K562 (cell line): ENCODE measurements around the gene GRAMD2A. TPM values are rescaled to one million over a fixed set of nuclear protein-coding genes. Genes with fewer than 3 reads are reported as not detected.
A peak's percentile ranks its signal among the peaks of the same experiment; 100 is the strongest.

Source experiments
- ATAC-seq: fragments of 200-7000 bp; cut with Tn5 transposase; 3 replicates; pipeline ENCODE4 v1.9.1; 2020; ENCODE audit warnings: moderate library complexity
- BruUV-seq: library from RNA; stranded (reverse); fragments of 400-500 nt; replicated peaks from 2 replicates; lab custom pipeline; 2021; lab: Mats Ljungman, UMichigan
- CTCF ChIA-PET: fragments of 300-600 bp; formaldehyde crosslinking; extraction: SDS; loops from one replicate; lab custom pipeline; 2021; ENCODE audit warnings: low intra/inter-chr PET ratio; lab: Yijun Ruan, JAX
- POLR2A ChIA-PET: fragments of 300-600, 350-650 bp; sonication (Branson Sonifier 250); formaldehyde crosslinking; extraction: SDS; loops from one replicate; lab custom pipeline; 2021; ENCODE audit warnings: antibody characterized with exemption, inconsistent platforms; lab: Yijun Ruan, JAX
- DNase-seq, 4 experiments: peaks; one replicate each; pipeline versions ENCODE4 v3.0.0 to v3.0.0-alpha.2; 2011 to 2018; ENCODE audit warnings: low spot score in 3 of 4, mixed read lengths in 3 of 4; ENCODE audit errors: extremely low read depth in 1 of 4
- FAIRE-seq: peaks from 2 replicates; lab custom pipeline; 2011; peaks lifted over from hg19 to GRCh38; lab: Jason Lieb, UNC
- H2AFZ ChIP-seq: 2 replicates; pipeline ENCODE4 v1.6.0; 2011; ENCODE audit warnings: low read depth, low read length, control low read depth, inconsistent platforms
- H3K27ac ChIP-seq: fragments of 200-600 bp; 3 replicates; pipeline ENCODE4 v1.8.0; 2011; ENCODE audit warnings: low read depth, mild to moderate bottlenecking, control low read depth, inconsistent platforms, low read length, moderate library complexity, mixed read lengths; ENCODE audit errors: extremely low read depth
- H3K27me3 ChIP-seq, 2 experiments: fragments of 300-600 bp in 1 of 2; 2 replicates in 1 of 2; 3 replicates in 1 of 2; pipeline versions ENCODE4 v1.6.0 to v1.8.0; 2011; ENCODE audit warnings: inconsistent platforms in 2 of 2, low read length in 2 of 2, mild to moderate bottlenecking in 1 of 2, mixed read lengths in 1 of 2, moderate library complexity in 1 of 2; ENCODE audit not compliant: control insufficient read depth in 2 of 2, insufficient read depth in 2 of 2
- H3K36me3 ChIP-seq: fragments of 300-600 bp; 3 replicates; pipeline ENCODE4 v1.8.0; 2011; ENCODE audit warnings: mild to moderate bottlenecking, low read length, inconsistent platforms; ENCODE audit not compliant: control insufficient read depth, insufficient read depth
- H3K4me1 ChIP-seq, 2 experiments: fragments of 200-600 bp in 1 of 2; replicated peaks in 1 of 2; 2 replicates in 1 of 2; 3 replicates in 1 of 2; pipeline versions ENCODE4 v1.5.1 to v1.8.0; 2011; ENCODE audit warnings: inconsistent platforms in 2 of 2, low read length in 2 of 2, mild to moderate bottlenecking in 1 of 2, mixed read lengths in 1 of 2, moderate library complexity in 1 of 2; ENCODE audit not compliant: control insufficient read depth in 2 of 2, insufficient read depth in 2 of 2
- H3K4me2 ChIP-seq: 2 replicates; pipeline ENCODE4 v1.6.1; 2011; ENCODE audit warnings: low read length, control low read depth, inconsistent platforms, mixed read lengths; ENCODE audit not compliant: insufficient read depth
- H3K4me3 ChIP-seq: fragments of 200-600 bp; sonication (generic), shearing (Covaris generic); 2 replicates; pipeline ENCODE4 v1.5.1; 2016; ENCODE audit warnings: control low read depth, inconsistent platforms
- H3K79me2 ChIP-seq: fragments of 200-600 bp; 3 replicates; pipeline ENCODE4 v1.8.0; 2011; ENCODE audit warnings: low read length, inconsistent platforms; ENCODE audit not compliant: control insufficient read depth, insufficient read depth
- H3K9ac ChIP-seq, 2 experiments: 2 replicates each; pipeline versions ENCODE4 v1.6.0 to v1.6.1; 2011; ENCODE audit warnings: low read depth in 2 of 2, low read length in 2 of 2, control low read depth in 1 of 2, inconsistent platforms in 1 of 2, mild to moderate bottlenecking in 1 of 2, mixed read lengths in 1 of 2; ENCODE audit not compliant: insufficient read depth in 1 of 2
- H3K9me1 ChIP-seq: one replicate; pipeline ENCODE4 v1.6.0; 2011; ENCODE audit warnings: inconsistent platforms, mild to moderate bottlenecking, low read length, moderate library complexity; ENCODE audit not compliant: control insufficient read depth, insufficient read depth
- H3K9me3 ChIP-seq: replicated peaks from 2 replicates; pipeline ENCODE4 v1.5.1; 2011; ENCODE audit warnings: low read depth, low read length, inconsistent platforms; ENCODE audit not compliant: control insufficient read depth, insufficient read depth
- H4K20me1 ChIP-seq: replicated peaks from 2 replicates; pipeline ENCODE4 v1.6.1; 2011; ENCODE audit warnings: low read length, inconsistent platforms, mixed read lengths; ENCODE audit not compliant: control insufficient read depth, insufficient read depth
- CEBPB ChIP-seq: fragments of 450-650 bp; IDR thresholded peaks from 2 replicates; pipeline ENCODE4 v1.6.1; 2016; ENCODE audit warnings: missing genetic modification characterization, missing compliant biosample characterization
- EHMT2 ChIP-seq: fragments of 450-650 bp; IDR thresholded peaks from 2 replicates; pipeline ENCODE4 v1.6.1; 2018; ENCODE audit warnings: antibody characterized with exemption
- JUND ChIP-seq, 2 experiments: IDR thresholded peaks; 2 replicates in 1 of 2; 3 replicates in 1 of 2; pipeline ENCODE4 v1.6.1; 2011; ENCODE audit warnings: borderline replicate concordance in 2 of 2, low read depth in 2 of 2, low read length in 2 of 2, improper control_type of control experiment in 1 of 2, missing biosample characterization in 1 of 2, missing genetic modification characterization in 1 of 2, missing genetic modification reagents in 1 of 2
- KDM1A ChIP-seq, 2 experiments: fragments of 450-650 bp; IDR thresholded peaks; 2 replicates each; pipeline ENCODE4 v1.6.1; 2016; ENCODE audit warnings: mild to moderate bottlenecking in 2 of 2
- MTA2 ChIP-seq: fragments of 450-650 bp; IDR thresholded peaks from 2 replicates; pipeline ENCODE4 v1.6.1; 2016; ENCODE audit warnings: low read depth
- MYNN ChIP-seq, 2 experiments: sonication (generic); formaldehyde crosslinking in 1 of 2; IDR thresholded peaks; 2 replicates each; pipeline versions ENCODE4 v1.5.0 to v1.6.1; 2016 to 2020; ENCODE audit warnings: antibody characterized with exemption in 1 of 2, missing genetic modification reagents in 1 of 2
- NFE2 ChIP-seq: IDR thresholded peaks from 2 replicates; pipeline ENCODE4 v1.6.1; 2014; ENCODE audit warnings: antibody characterized with exemption, low read depth
- RB1 ChIP-seq: fragments of 450-650 bp; IDR thresholded peaks from 2 replicates; pipeline ENCODE4 v1.6.1; 2017; ENCODE audit warnings: low read depth, mild to moderate bottlenecking
- RFX1 ChIP-seq: fragments of 450-650 bp; IDR thresholded peaks from 2 replicates; pipeline ENCODE4 v1.6.1; 2016; ENCODE audit warnings: mild to moderate bottlenecking, moderate library complexity
- ZNF76 ChIP-seq: fragments of 250-450 bp; sonication (Bioruptor Pico); IDR thresholded peaks from 2 replicates; pipeline ENCODE4 v1.4.0; 2020; ENCODE audit warnings: mild to moderate bottlenecking, moderate library complexity, borderline replicate concordance
- ZNF764 ChIP-seq: fragments of 250-450 bp; sonication (Bioruptor Pico); IDR thresholded peaks from 2 replicates; pipeline ENCODE4 v1.4.0; 2020; ENCODE audit warnings: low read depth, mild to moderate bottlenecking, moderate library complexity
- WGBS: fragments of 100-300 bp; shearing (Covaris generic); methylation state at CpG from one replicate; pipeline ENCODE4 v1.1.6; 2016; ENCODE audit warnings: low coverage, mixed read lengths; ENCODE audit not compliant: insufficient coverage; ENCODE audit errors: missing lambda C conversion rate; 5-methylcytosine and 5-hydroxymethylcytosine counted together
- in situ Hi-C: fragments of 300-500 bp; cut with MboI; formaldehyde crosslinking; loops from 4 replicates; pipeline ENCODE4 v1.15.0; 2018; ENCODE audit warnings: inconsistent platforms, mixed read lengths
- intact Hi-C: fragments of 100-400 bp; cut with micrococcal nuclease; formaldehyde crosslinking; loops from 2 replicates; pipeline ENCODE4 v1.14.2; 2022
- polyA plus RNA-seq, 8 experiments: library from polyadenylated mRNA; depleted of rRNA in 4 of 8; stranded (reverse) in 5 of 8; unstranded in 3 of 8; fragments of >200 nt; fragmentation: Nextera tagmentation in 2 of 8; fragmentation: Illumina TruSeq in 1 of 8; extraction: Ambion mirVana in 2 of 8; extraction: Trizol in 1 of 8; gene quantifications; 2 replicates each; pipeline versions ENCODE4 v1.2.1 to v1.2.3, GENCODE V29; 2011 to 2014; ENCODE audit warnings: inconsistent platforms in 1 of 8, missing spikeins in 1 of 8
- total RNA-seq, 7 experiments: library from RNA; depleted of rRNA in 6 of 7; stranded (reverse); fragments of >200 nt in 6 of 7; fragmentation: Illumina TruSeq in 2 of 7; extraction: Trizol in 2 of 7; gene quantifications; 2 replicates each; pipeline versions ENCODE4 v1.2.1 to v1.2.3, GENCODE V29; 2011 to 2021; ENCODE audit warnings: low replicate concordance in 1 of 7
- TF ChIP-seq, protein P1 (sequence below): fragments of 450-650 bp; IDR thresholded peaks from 2 replicates; pipeline ENCODE4 v1.6.1; 2016; ENCODE audit warnings: borderline replicate concordance

GRAMD2A gene
- total and polyA plus RNA-seq, 9 of the 15 experiments (the other 6 are each of a cell fraction or from before 2014, with no cell fraction given), result 0.08 to 0.22 TPM; not detected in 7

DNA sequence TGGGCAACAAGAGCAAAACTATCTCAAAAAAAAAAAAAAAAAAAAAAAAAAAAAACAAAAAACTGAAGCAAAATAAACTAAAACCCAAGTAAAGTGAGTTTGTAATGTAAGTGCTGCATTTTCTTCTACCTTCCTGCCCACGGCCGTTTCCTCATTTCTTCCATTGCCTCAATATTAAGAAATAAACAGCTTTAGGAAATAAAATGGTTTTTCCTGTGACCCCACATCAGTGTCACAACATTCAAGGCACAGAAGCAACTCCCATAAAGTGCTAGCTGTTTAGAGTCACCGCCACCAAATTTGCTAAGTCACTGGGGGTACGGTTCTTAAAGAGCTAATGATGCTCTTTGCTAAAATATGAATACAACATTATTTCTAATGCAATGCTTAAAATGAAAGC is 30.1 kb upstream of the GRAMD2A start (continued):
- TF ChIP-seq, protein P1, sequence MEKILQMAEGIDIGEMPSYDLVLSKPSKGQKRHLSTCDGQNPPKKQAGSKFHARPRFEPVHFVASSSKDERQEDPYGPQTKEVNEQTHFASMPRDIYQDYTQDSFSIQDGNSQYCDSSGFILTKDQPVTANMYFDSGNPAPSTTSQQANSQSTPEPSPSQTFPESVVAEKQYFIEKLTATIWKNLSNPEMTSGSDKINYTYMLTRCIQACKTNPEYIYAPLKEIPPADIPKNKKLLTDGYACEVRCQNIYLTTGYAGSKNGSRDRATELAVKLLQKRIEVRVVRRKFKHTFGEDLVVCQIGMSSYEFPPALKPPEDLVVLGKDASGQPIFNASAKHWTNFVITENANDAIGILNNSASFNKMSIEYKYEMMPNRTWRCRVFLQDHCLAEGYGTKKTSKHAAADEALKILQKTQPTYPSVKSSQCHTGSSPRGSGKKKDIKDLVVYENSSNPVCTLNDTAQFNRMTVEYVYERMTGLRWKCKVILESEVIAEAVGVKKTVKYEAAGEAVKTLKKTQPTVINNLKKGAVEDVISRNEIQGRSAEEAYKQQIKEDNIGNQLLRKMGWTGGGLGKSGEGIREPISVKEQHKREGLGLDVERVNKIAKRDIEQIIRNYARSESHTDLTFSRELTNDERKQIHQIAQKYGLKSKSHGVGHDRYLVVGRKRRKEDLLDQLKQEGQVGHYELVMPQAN, result no peak
- TF ChIP-seq ZNF764 (CRISPR knock-in tag) (no peak), MYNN (IDR thresholded peaks at IDR 0.05) (no peak), MYNN (CRISPR knock-in tag; IDR thresholded peaks at IDR 0.05) (no peak), ZNF76 (CRISPR knock-in tag) (no peak), NFE2 (peak; percentile 81), RB1 (0 out of 2 replicates have a peak, but pooled peaks have one; percentile 27)

DNA sequence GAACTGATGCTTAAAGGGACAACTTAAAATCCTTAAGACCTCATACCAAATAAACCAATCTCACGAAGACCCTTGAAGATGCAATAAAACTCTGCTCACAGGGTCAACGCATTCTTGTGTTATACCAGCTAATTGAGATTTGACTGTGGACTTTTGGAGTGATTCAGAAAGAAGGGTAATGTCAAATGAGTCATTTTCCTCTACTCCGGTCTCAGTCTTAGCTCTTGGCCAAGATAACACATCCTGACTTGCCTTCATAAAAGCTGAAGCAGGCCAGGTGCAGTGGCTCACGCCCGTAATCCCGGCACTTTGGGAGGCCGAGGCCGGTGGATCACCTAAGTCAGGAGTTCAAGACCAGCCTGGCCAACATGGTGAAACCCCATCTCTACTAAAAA is 29.6 kb upstream of the GRAMD2A start:
- peak overlapping the region; percentile 96 for H3K4me2 ChIP-seq
- peaks cover 84% of the 10 kb centered on the region for H3K79me2 ChIP-seq
- peaks cover 40 to 54% of the 10 kb centered on the region in 2 experiments for H3K4me1 ChIP-seq
- DNase-seq (peak in 2 of 4 experiments; percentile 31 to 61), ATAC-seq (no peak), FAIRE-seq (peak; percentile 70)
- H3K36me3 ChIP-seq, result peaks cover 56% of the 10 kb centered on the region
- BruUV-seq, result no TSS peak
- peaks cover 19% of the 10 kb centered on the region for H4K20me1 ChIP-seq
- WGBS, result 26% methylated on average over 8 of the region's 8 CpGs
- intact Hi-C loops (no loop called here), in situ Hi-C loops (no loop called here)
- ChIA-PET POLR2A (interaction anchor here (0.5 to 3.1 kb wide), 9 partner anchors 8 to 979 kb away, joined by 3 to 13 read pairs (median 3); no protein-coding TSS in a partner anchor), CTCF (no interaction called here)
- no peak overlapping the region for H2AFZ ChIP-seq
- H3K27me3 ChIP-seq, result no peaks in the 10 kb centered on the region
- H3K4me3 ChIP-seq, result peak overlapping the region; percentile 5; the same call in 1 of the 2 replicates
- H3K9ac ChIP-seq, result 0 out of 4 replicates have a peak overlapping the region, but pooled peaks of 1 of the 2 experiments have one; percentile 4
- H3K27ac ChIP-seq, result peak overlapping the region; percentile 35; the same call in 2 of the 3 replicates
- peaks cover 8% of the 10 kb centered on the region for H3K9me1 ChIP-seq
- H3K9me3 ChIP-seq, result no peaks in the 10 kb centered on the region
- no peak for TF ChIP-seq MTA2
- TF ChIP-seq EHMT2, result 0 out of 2 replicates have a peak, but pooled peaks have one; percentile 19
- peak; percentile 74; the same call in 1 of the 2 replicates for TF ChIP-seq JUND (IDR thresholded peaks at IDR 0.05; ENCODE audit: borderline replicate concordance, low read depth, low read length)
- TF ChIP-seq JUND (tag; IDR thresholded peaks at IDR 0.05; ENCODE audit: borderline replicate concordance, low read depth, low read length), result no peak; the same call in 2 of the 3 replicates
- TF ChIP-seq RFX1, result no peak
- TF ChIP-seq KDM1A (IDR thresholded peaks at IDR 0.05), result peak; percentile 25 to 33; a peak in 1 of 4 replicates
- TF ChIP-seq CEBPB (tag), result no peak
